K562 (cell line): ENCODE measurements around the gene MEFV. TPM values are rescaled to one million over a fixed set of nuclear protein-coding genes. Genes with fewer than 3 reads are reported as not detected.

Experiments used
- ATAC-seq: fragments of 200-7000 bp; cut with Tn5 transposase; 3 replicates; pipeline ENCODE4 v1.9.1; 2020; ENCODE audit warnings: moderate library complexity
- BruUV-seq: library from RNA; stranded (reverse); fragments of 400-500 nt; replicated peaks from 2 replicates; lab custom pipeline; 2021; lab: Mats Ljungman, UMichigan
- CTCF ChIA-PET: fragments of 300-600 bp; formaldehyde crosslinking; extraction: SDS; loops from one replicate; lab custom pipeline; 2021; ENCODE audit warnings: low intra/inter-chr PET ratio; lab: Yijun Ruan, JAX
- POLR2A ChIA-PET: fragments of 300-600, 350-650 bp; sonication (Branson Sonifier 250); formaldehyde crosslinking; extraction: SDS; loops from one replicate; lab custom pipeline; 2021; ENCODE audit warnings: antibody characterized with exemption, inconsistent platforms; lab: Yijun Ruan, JAX
- DNase-seq, 4 experiments: peaks; one replicate each; pipeline versions ENCODE4 v3.0.0 to v3.0.0-alpha.2; 2011 to 2018; ENCODE audit warnings: low spot score in 3 of 4, mixed read lengths in 3 of 4; ENCODE audit errors: extremely low read depth in 1 of 4
- FAIRE-seq: peaks from 2 replicates; lab custom pipeline; 2011; peaks lifted over from hg19 to GRCh38; lab: Jason Lieb, UNC
- H2AFZ ChIP-seq: 2 replicates; pipeline ENCODE4 v1.6.0; 2011; ENCODE audit warnings: low read depth, low read length, control low read depth, inconsistent platforms
- H3K27ac ChIP-seq: fragments of 200-600 bp; 3 replicates; pipeline ENCODE4 v1.8.0; 2011; ENCODE audit warnings: low read depth, mild to moderate bottlenecking, control low read depth, inconsistent platforms, low read length, moderate library complexity, mixed read lengths; ENCODE audit errors: extremely low read depth
- H3K27me3 ChIP-seq, 2 experiments: fragments of 300-600 bp in 1 of 2; 2 replicates in 1 of 2; 3 replicates in 1 of 2; pipeline versions ENCODE4 v1.6.0 to v1.8.0; 2011; ENCODE audit warnings: inconsistent platforms in 2 of 2, low read length in 2 of 2, mild to moderate bottlenecking in 1 of 2, mixed read lengths in 1 of 2, moderate library complexity in 1 of 2; ENCODE audit not compliant: control insufficient read depth in 2 of 2, insufficient read depth in 2 of 2
- H3K36me3 ChIP-seq: fragments of 300-600 bp; 3 replicates; pipeline ENCODE4 v1.8.0; 2011; ENCODE audit warnings: mild to moderate bottlenecking, low read length, inconsistent platforms; ENCODE audit not compliant: control insufficient read depth, insufficient read depth
- H3K4me1 ChIP-seq, 2 experiments: fragments of 200-600 bp in 1 of 2; replicated peaks in 1 of 2; 2 replicates in 1 of 2; 3 replicates in 1 of 2; pipeline versions ENCODE4 v1.5.1 to v1.8.0; 2011; ENCODE audit warnings: inconsistent platforms in 2 of 2, low read length in 2 of 2, mild to moderate bottlenecking in 1 of 2, mixed read lengths in 1 of 2, moderate library complexity in 1 of 2; ENCODE audit not compliant: control insufficient read depth in 2 of 2, insufficient read depth in 2 of 2
- H3K4me2 ChIP-seq: 2 replicates; pipeline ENCODE4 v1.6.1; 2011; ENCODE audit warnings: low read length, control low read depth, inconsistent platforms, mixed read lengths; ENCODE audit not compliant: insufficient read depth
- H3K4me3 ChIP-seq: fragments of 200-600 bp; sonication (generic), shearing (Covaris generic); 2 replicates; pipeline ENCODE4 v1.5.1; 2016; ENCODE audit warnings: control low read depth, inconsistent platforms
- H3K79me2 ChIP-seq: fragments of 200-600 bp; 3 replicates; pipeline ENCODE4 v1.8.0; 2011; ENCODE audit warnings: low read length, inconsistent platforms; ENCODE audit not compliant: control insufficient read depth, insufficient read depth
- H3K9ac ChIP-seq, 2 experiments: 2 replicates each; pipeline versions ENCODE4 v1.6.0 to v1.6.1; 2011; ENCODE audit warnings: low read depth in 2 of 2, low read length in 2 of 2, control low read depth in 1 of 2, inconsistent platforms in 1 of 2, mild to moderate bottlenecking in 1 of 2, mixed read lengths in 1 of 2; ENCODE audit not compliant: insufficient read depth in 1 of 2
- H3K9me1 ChIP-seq: one replicate; pipeline ENCODE4 v1.6.0; 2011; ENCODE audit warnings: inconsistent platforms, mild to moderate bottlenecking, low read length, moderate library complexity; ENCODE audit not compliant: control insufficient read depth, insufficient read depth
- H3K9me3 ChIP-seq: replicated peaks from 2 replicates; pipeline ENCODE4 v1.5.1; 2011; ENCODE audit warnings: low read depth, low read length, inconsistent platforms; ENCODE audit not compliant: control insufficient read depth, insufficient read depth
- H4K20me1 ChIP-seq: replicated peaks from 2 replicates; pipeline ENCODE4 v1.6.1; 2011; ENCODE audit warnings: low read length, inconsistent platforms, mixed read lengths; ENCODE audit not compliant: control insufficient read depth, insufficient read depth
- ATF3 ChIP-seq, 2 experiments: fragments of 450-650 bp in 1 of 2; sonication (generic) in 1 of 2; formaldehyde crosslinking in 1 of 2; IDR thresholded peaks in 1 of 2; conservative IDR thresholded peaks in 1 of 2; 2 replicates each; pipeline versions ENCODE4 v1.6.1 to v1.8.1; 2016 to 2023; ENCODE audit warnings: mild to moderate bottlenecking in 2 of 2, moderate library complexity in 2 of 2, inconsistent platforms in 1 of 2, missing genetic modification reagents in 1 of 2
- CEBPB ChIP-seq: fragments of 450-650 bp; IDR thresholded peaks from 2 replicates; pipeline ENCODE4 v1.6.1; 2016; ENCODE audit warnings: missing genetic modification characterization, missing compliant biosample characterization
- CEBPG ChIP-seq, 3 experiments: fragments of 200-800 bp in 1 of 3; sonication (Bioruptor generic) in 1 of 3; sonication (generic) in 1 of 3; formaldehyde crosslinking in 1 of 3; IDR thresholded peaks in 2 of 3; conservative IDR thresholded peaks in 1 of 3; 2 replicates each; pipeline versions ENCODE4 v1.6.1 to v1.8.0; 2016 to 2022; ENCODE audit warnings: missing compliant biosample characterization in 2 of 3, missing genetic modification characterization in 2 of 3, mild to moderate bottlenecking in 1 of 3, missing genetic modification reagents in 1 of 3
- MGA ChIP-seq: fragments of 450-650 bp; IDR thresholded peaks from 2 replicates; pipeline ENCODE4 v1.6.1; 2016; ENCODE audit warnings: mild to moderate bottlenecking, moderate library complexity
- SIX5 ChIP-seq, 2 experiments: IDR thresholded peaks; 2 replicates each; pipeline ENCODE4 v1.6.1; 2011; ENCODE audit warnings: low read length in 2 of 2, borderline replicate concordance in 1 of 2, low read depth in 1 of 2, mild to moderate bottlenecking in 1 of 2, moderate library complexity in 1 of 2; ENCODE audit not compliant: insufficient read depth in 1 of 2
- WGBS: fragments of 100-300 bp; shearing (Covaris generic); methylation state at CpG from one replicate; pipeline ENCODE4 v1.1.6; 2016; ENCODE audit warnings: low coverage, mixed read lengths; ENCODE audit not compliant: insufficient coverage; ENCODE audit errors: missing lambda C conversion rate; 5-methylcytosine and 5-hydroxymethylcytosine counted together
- in situ Hi-C: fragments of 300-500 bp; cut with MboI; formaldehyde crosslinking; loops from 4 replicates; pipeline ENCODE4 v1.15.0; 2018; ENCODE audit warnings: inconsistent platforms, mixed read lengths
- intact Hi-C: fragments of 100-400 bp; cut with micrococcal nuclease; formaldehyde crosslinking; loops from 2 replicates; pipeline ENCODE4 v1.14.2; 2022
- polyA plus RNA-seq, 8 experiments: library from polyadenylated mRNA; depleted of rRNA in 4 of 8; stranded (reverse) in 5 of 8; unstranded in 3 of 8; fragments of >200 nt; fragmentation: Nextera tagmentation in 2 of 8; fragmentation: Illumina TruSeq in 1 of 8; extraction: Ambion mirVana in 2 of 8; extraction: Trizol in 1 of 8; gene quantifications; 2 replicates each; pipeline versions ENCODE4 v1.2.1 to v1.2.3, GENCODE V29; 2011 to 2014; ENCODE audit warnings: inconsistent platforms in 1 of 8, missing spikeins in 1 of 8
- total RNA-seq, 7 experiments: library from RNA; depleted of rRNA in 6 of 7; stranded (reverse); fragments of >200 nt in 6 of 7; fragmentation: Illumina TruSeq in 2 of 7; extraction: Trizol in 2 of 7; gene quantifications; 2 replicates each; pipeline versions ENCODE4 v1.2.1 to v1.2.3, GENCODE V29; 2011 to 2021; ENCODE audit warnings: low replicate concordance in 1 of 7

MEFV gene
- total and polyA plus RNA-seq, 9 of the 15 experiments (the other 6 are each of a cell fraction or from before 2014, with no cell fraction given) = 0.14 TPM; not detected in 8

GRCh38 chr16:3259836-3260235, 3.4 kb upstream of the MEFV start:
- H3K4me3 ChIP-seq = no peak overlapping the region

More at GRCh38 chr16:3259836-3260235, 3.4 kb upstream of the MEFV start:
- no TSS peak for BruUV-seq
- Histone ChIP-seq H3K9ac (no peak overlapping the region), H3K4me1 (peaks cover 3 to 19% of the 10 kb centered on the region in 2 experiments; a peak in 4 of 5 replicates), H4K20me1 (no peaks in the 10 kb centered on the region), H3K79me2 (no peaks in the 10 kb centered on the region), H2AFZ (no peak overlapping the region), H3K4me2 (no peak overlapping the region), H3K27ac (no peak overlapping the region), H3K9me1 (no peaks in the 10 kb centered on the region), H3K27me3 (peaks cover 25 to 38% of the 10 kb centered on the region in 2 experiments), H3K36me3 (no peaks in the 10 kb centered on the region), H3K9me3 (peaks cover 4% of the 10 kb centered on the region)
- intact Hi-C loops = loop anchor here (5.0 to 10.0 kb wide), 2 partner anchors 105 to 242 kb away; partner anchors contain the start of gene CLUAP1
- 15% methylated on average over 8 of the region's 8 CpGs for WGBS
- DNase-seq (no peak), ATAC-seq (no peak), FAIRE-seq (no peak)
- ChIA-PET POLR2A (no interaction called here), CTCF (interaction anchor here (0.6 kb wide), 1 partner anchor 165 kb away, joined by 4 read pairs; no protein-coding TSS in a partner anchor)
- in situ Hi-C loops = no loop called here
- TF ChIP-seq CEBPG (CRISPR knock-in tag; IDR thresholded peaks at IDR 0.05) (no peak), CEBPG (tag; conservative IDR thresholded peaks at IDR 0.05 in 1 of 2, IDR thresholded peaks at IDR 0.05 in 1 of 2) (peak; percentile 33 to 56; a peak in 3 of 4 replicates), MGA (no peak), ATF3 (IDR thresholded peaks at IDR 0.05) (peak; percentile 18; the same call in 1 of the 2 replicates), ATF3 (CRISPR knock-in tag; conservative IDR thresholded peaks at IDR 0.05) (no peak), CEBPB (peak; percentile 63), SIX5 (IDR thresholded peaks at IDR 0.05; ENCODE audit: borderline replicate concordance in 1 of 2, insufficient read depth in 1 of 2, low read depth in 1 of 2, low read length in 2 of 2) (no peak)
- TF ChIP-seq, all 486 proteins: peak for 3
